Endothelial cell of umbilical vein (primary cell): ENCODE measurements around the gene CCDC190. TPM values are rescaled to one million over a fixed set of nuclear protein-coding genes. Genes with fewer than 3 reads are reported as not detected.

Source experiments
- BruUV-seq: library from RNA; stranded (reverse); fragments of 400-500 nt; replicated peaks from 2 replicates; lab custom pipeline; 2021; lab: Mats Ljungman, UMichigan
- CTCF ChIA-PET: fragments of 300-600, 350-600 bp; sonication (Branson Sonifier 250); formaldehyde crosslinking; loops from one replicate; lab custom pipeline; 2021; ENCODE audit warnings: antibody characterized with exemption, inconsistent platforms; lab: Charles Lee
- POLR2A ChIA-PET: fragments of 300-600, 350-600 bp; sonication (Branson Sonifier 250); formaldehyde crosslinking; loops from one replicate; lab custom pipeline; 2021; ENCODE audit warnings: antibody characterized with exemption, inconsistent platforms; lab: Charles Lee
- DNase-seq: peaks from one replicate; pipeline ENCODE4 v3.0.0-alpha.2; 2011; ENCODE audit warnings: low read depth, low spot score
- FAIRE-seq: peaks from 2 replicates; lab custom pipeline; 2011; peaks lifted over from hg19 to GRCh38; lab: Jason Lieb, UNC
- H2AFZ ChIP-seq: 2 replicates; pipeline ENCODE4 v1.6.0; 2012; ENCODE audit warnings: low read depth, low read length, control low read depth, inconsistent platforms
- H3K27ac ChIP-seq: 2 replicates; pipeline ENCODE4 v1.5.1; 2011; ENCODE audit warnings: low read depth, mild to moderate bottlenecking, control low read depth, low read length, moderate library complexity; ENCODE audit not compliant: insufficient read depth
- H3K27me3 ChIP-seq, 2 experiments: 2 replicates each; pipeline versions ENCODE4 v1.6.0 to v1.6.1; 2011; ENCODE audit warnings: low read length in 2 of 2, mixed read lengths in 1 of 2; ENCODE audit not compliant: control insufficient read depth in 2 of 2, insufficient read depth in 2 of 2
- H3K36me3 ChIP-seq, 2 experiments: 2 replicates in 1 of 2; 3 replicates in 1 of 2; pipeline ENCODE4 v1.5.1; 2011; ENCODE audit warnings: low read length in 2 of 2, mild to moderate bottlenecking in 1 of 2, moderate library complexity in 1 of 2; ENCODE audit not compliant: control insufficient read depth in 2 of 2, insufficient read depth in 2 of 2; ENCODE audit errors: extremely low read depth in 1 of 2
- H3K4me1 ChIP-seq: 3 replicates; pipeline ENCODE4 v1.5.1; 2011; ENCODE audit warnings: mild to moderate bottlenecking, low read length; ENCODE audit not compliant: control insufficient read depth, insufficient read depth; ENCODE audit errors: extremely low read depth
- H3K4me2 ChIP-seq: 2 replicates; pipeline ENCODE4 v1.6.1; 2011; ENCODE audit warnings: low read length, control low read depth, mixed read lengths; ENCODE audit not compliant: insufficient read depth
- H3K4me3 ChIP-seq, 3 experiments: fragments of 200-600 bp in 1 of 3; sonication (generic), shearing (Covaris generic) in 1 of 3; replicated peaks in 1 of 3; 2 replicates each; pipeline ENCODE4 v1.5.1; 2011 to 2016; ENCODE audit warnings: control low read depth in 3 of 3, low read length in 3 of 3, mild to moderate bottlenecking in 2 of 3, inconsistent platforms in 1 of 3, low read depth in 1 of 3, moderate library complexity in 1 of 3; ENCODE audit not compliant: insufficient read depth in 1 of 3
- H3K79me2 ChIP-seq: 2 replicates; pipeline ENCODE4 v1.6.0; 2012; ENCODE audit warnings: low read length, inconsistent platforms; ENCODE audit not compliant: control insufficient read depth, insufficient read depth
- H3K9ac ChIP-seq: replicated peaks from 2 replicates; pipeline ENCODE3; 2011; ENCODE audit warnings: low read length, control low read depth; ENCODE audit not compliant: insufficient read depth; ENCODE audit errors: extremely low read depth
- H3K9me1 ChIP-seq: replicated peaks from 3 replicates; pipeline ENCODE4 v1.6.0; 2011; ENCODE audit warnings: mild to moderate bottlenecking, low read length; ENCODE audit not compliant: control insufficient read depth, insufficient read depth; ENCODE audit errors: extremely low read depth
- H3K9me3 ChIP-seq: replicated peaks from 2 replicates; pipeline ENCODE4 v1.5.1; 2012; ENCODE audit warnings: low read length, inconsistent platforms; ENCODE audit not compliant: control insufficient read depth, insufficient read depth
- H4K20me1 ChIP-seq: replicated peaks from 2 replicates; pipeline ENCODE3; 2011; ENCODE audit warnings: mild to moderate bottlenecking, low read length; ENCODE audit not compliant: control insufficient read depth, insufficient read depth; ENCODE audit errors: extremely low read depth
- EZH2 ChIP-seq: IDR thresholded peaks from 2 replicates; pipeline ENCODE4 v1.6.1; 2012; ENCODE audit warnings: borderline replicate concordance, low read depth, mild to moderate bottlenecking, moderate library complexity, low read length, inconsistent platforms; ENCODE audit not compliant: severe bottlenecking
- FOS ChIP-seq: IDR thresholded peaks from 2 replicates; pipeline ENCODE4 v1.6.1; 2011; ENCODE audit warnings: mild to moderate bottlenecking, low read length, moderate library complexity, borderline replicate concordance; ENCODE audit not compliant: insufficient read depth
- GATA2 ChIP-seq: IDR thresholded peaks from 2 replicates; pipeline ENCODE4 v1.7.0; 2011; ENCODE audit warnings: low read depth, mild to moderate bottlenecking, moderate library complexity, mixed read lengths, low read length; ENCODE audit not compliant: insufficient read length, insufficient read depth
- JUN ChIP-seq: IDR thresholded peaks from 2 replicates; pipeline ENCODE4 v1.6.1; 2011; ENCODE audit warnings: borderline replicate concordance, low read depth; ENCODE audit not compliant: insufficient read length, insufficient read depth
- MYC ChIP-seq: IDR thresholded peaks from one replicate; pipeline ENCODE4 v1.6.1; 2011; ENCODE audit warnings: mild to moderate bottlenecking, low read depth, low read length
- POLR2A ChIP-seq: IDR thresholded peaks from 2 replicates; pipeline ENCODE4 v1.6.1; 2012; ENCODE audit warnings: low read depth, mild to moderate bottlenecking, control low read depth, low read length
- POLR2AphosphoS5 ChIP-seq: IDR thresholded peaks from 2 replicates; pipeline ENCODE4 v1.6.1; 2012; ENCODE audit warnings: low read depth, mild to moderate bottlenecking, control low read depth, low read length, moderate library complexity; ENCODE audit not compliant: insufficient read depth
- dilution Hi-C: fragments of 300-500 bp; cut with MboI; formaldehyde crosslinking; loops from one replicate; pipeline ENCODE4 v1.15.0; 2019; ENCODE audit warnings: low sequenced_read_pairs; ENCODE audit not compliant: extremely low pct_ligation_motif_present
- intact Hi-C: fragments of 100-400 bp; cut with micrococcal nuclease; formaldehyde crosslinking; loops from one replicate; pipeline ENCODE4 v1.10.0; 2022
- polyA plus RNA-seq, 4 experiments: library from polyadenylated mRNA; depleted of rRNA in 3 of 4; stranded (reverse) in 3 of 4; unstranded in 1 of 4; fragments of >200 nt; gene quantifications; 2 replicates each; pipeline versions ENCODE4 v1.2.1 to v1.2.3, GENCODE V29; 2011 to 2012; ENCODE audit warnings: missing spikeins in 1 of 4
- total RNA-seq: library from RNA; stranded (reverse); gene quantifications from 2 replicates; pipeline ENCODE4 v1.2.3, GENCODE V29; 2021
- TF ChIP-seq, protein P1 (sequence below): IDR thresholded peaks from 2 replicates; pipeline ENCODE4 v1.6.1; 2011; ENCODE audit not compliant: insufficient read depth, insufficient read length
- TF ChIP-seq, protein P2 (sequence below), 2 donors: IDR thresholded peaks; 1 replicate in 1 of 2; 2 replicates in 1 of 2; pipeline ENCODE4 v1.5.1; 2011; ENCODE audit warnings: low read length in 2 of 2, mild to moderate bottlenecking in 2 of 2, moderate library complexity in 2 of 2, control low read depth in 1 of 2, inconsistent platforms in 1 of 2, low read depth in 1 of 2; ENCODE audit not compliant: insufficient read depth in 1 of 2; ENCODE audit errors: extremely low read depth in 1 of 2

Gene CCDC190
- total and polyA plus RNA-seq, 2 donors (not counting 3 experiments of a cell fraction or from before 2014, with no cell fraction given): 3.7 to 9.0 TPM

DNA sequence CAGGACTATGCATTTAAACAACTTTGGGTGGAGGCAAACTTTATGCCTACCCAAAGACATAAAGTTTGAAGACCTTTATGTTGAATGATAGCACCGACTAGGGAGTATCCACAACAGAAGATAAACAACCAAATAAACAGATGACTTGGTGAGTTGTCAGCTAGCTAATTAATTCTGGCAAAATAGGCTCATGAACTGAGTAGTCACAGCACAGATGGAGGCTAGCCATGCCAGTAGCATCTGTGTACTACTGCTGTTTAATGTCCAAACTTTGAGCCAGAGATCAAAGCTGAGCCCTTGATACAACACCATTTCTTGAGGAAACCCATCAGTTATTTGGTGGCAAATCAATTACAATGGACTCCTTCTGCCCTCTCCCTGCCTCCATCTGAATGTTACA is 40.3 kb upstream of the CCDC190 start:
- Histone ChIP-seq H2AFZ (no peak overlapping the region), H3K4me2 (no peak overlapping the region), H3K9ac (no peak overlapping the region), H3K9me3 (no peaks in the 10 kb centered on the region), H3K27me3 (no peaks in the 10 kb centered on the region), H3K79me2 (no peaks in the 10 kb centered on the region), H3K36me3 (no peaks in the 10 kb centered on the region), H3K9me1 (no peaks in the 10 kb centered on the region), H4K20me1 (no peaks in the 10 kb centered on the region), H3K4me3 (no peak overlapping the region), H3K27ac (no peak overlapping the region), H3K4me1 (peaks cover 9% of the 10 kb centered on the region)
- CTCF ChIA-PET: interaction anchor here (1.3 to 1.8 kb wide), 3 partner anchors 9 to 168 kb away, joined by 3 to 5 read pairs (median 5); partner anchors contain the start of gene RGS4
- TF ChIP-seq FOS (no peak), JUN (no peak), GATA2 (no peak), POLR2A (no peak), EZH2 (no peak), MYC (no peak), POLR2AphosphoS5 (no peak)
- TF ChIP-seq, protein P1, sequence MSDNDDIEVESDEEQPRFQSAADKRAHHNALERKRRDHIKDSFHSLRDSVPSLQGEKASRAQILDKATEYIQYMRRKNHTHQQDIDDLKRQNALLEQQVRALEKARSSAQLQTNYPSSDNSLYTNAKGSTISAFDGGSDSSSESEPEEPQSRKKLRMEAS: no peak
- TF ChIP-seq, protein P2, sequence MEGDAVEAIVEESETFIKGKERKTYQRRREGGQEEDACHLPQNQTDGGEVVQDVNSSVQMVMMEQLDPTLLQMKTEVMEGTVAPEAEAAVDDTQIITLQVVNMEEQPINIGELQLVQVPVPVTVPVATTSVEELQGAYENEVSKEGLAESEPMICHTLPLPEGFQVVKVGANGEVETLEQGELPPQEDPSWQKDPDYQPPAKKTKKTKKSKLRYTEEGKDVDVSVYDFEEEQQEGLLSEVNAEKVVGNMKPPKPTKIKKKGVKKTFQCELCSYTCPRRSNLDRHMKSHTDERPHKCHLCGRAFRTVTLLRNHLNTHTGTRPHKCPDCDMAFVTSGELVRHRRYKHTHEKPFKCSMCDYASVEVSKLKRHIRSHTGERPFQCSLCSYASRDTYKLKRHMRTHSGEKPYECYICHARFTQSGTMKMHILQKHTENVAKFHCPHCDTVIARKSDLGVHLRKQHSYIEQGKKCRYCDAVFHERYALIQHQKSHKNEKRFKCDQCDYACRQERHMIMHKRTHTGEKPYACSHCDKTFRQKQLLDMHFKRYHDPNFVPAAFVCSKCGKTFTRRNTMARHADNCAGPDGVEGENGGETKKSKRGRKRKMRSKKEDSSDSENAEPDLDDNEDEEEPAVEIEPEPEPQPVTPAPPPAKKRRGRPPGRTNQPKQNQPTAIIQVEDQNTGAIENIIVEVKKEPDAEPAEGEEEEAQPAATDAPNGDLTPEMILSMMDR (IDR thresholded peaks at IDR 0.05; ENCODE audit: extremely low read depth in 1 of 2, insufficient read depth in 1 of 2, low read depth in 1 of 2, low read length in 2 of 2): no peak
- dilution Hi-C loops (no loop called here), intact Hi-C loops (no loop called here)
- POLR2A ChIA-PET: no interaction called here
- BruUV-seq: no TSS peak
- no peak for DNase-seq
- FAIRE-seq: no peak
